VCaP (cell line): Measurements from ENCODE around the gene NLK.
A peak's percentile ranks its signal among the peaks of the same experiment; 100 is the strongest.
"Not testable (repeated sequence)": the region's sequence is repeated elsewhere in the genome, so short reads cannot be mapped to it uniquely, and the experiment has no call there.

ENCODE experiments used
- H3K27ac ChIP-seq: fragments of 450-650 bp; 2 replicates; pipeline ENCODE4 v1.5.1; 2017
- CTCF ChIP-seq: fragments of 450-650 bp; conservative IDR thresholded peaks from 2 replicates; pipeline ENCODE4 v1.5.1; 2017; ENCODE audit warnings: mild to moderate bottlenecking, moderate library complexity

The NLK gene

GRCh38 chr17:28232966-28233870, 190.7 kb downstream of the NLK start:
- TF ChIP-seq CTCF: peak; percentile 87
- H3K27ac ChIP-seq: peak overlapping the region; percentile 84

DNA sequence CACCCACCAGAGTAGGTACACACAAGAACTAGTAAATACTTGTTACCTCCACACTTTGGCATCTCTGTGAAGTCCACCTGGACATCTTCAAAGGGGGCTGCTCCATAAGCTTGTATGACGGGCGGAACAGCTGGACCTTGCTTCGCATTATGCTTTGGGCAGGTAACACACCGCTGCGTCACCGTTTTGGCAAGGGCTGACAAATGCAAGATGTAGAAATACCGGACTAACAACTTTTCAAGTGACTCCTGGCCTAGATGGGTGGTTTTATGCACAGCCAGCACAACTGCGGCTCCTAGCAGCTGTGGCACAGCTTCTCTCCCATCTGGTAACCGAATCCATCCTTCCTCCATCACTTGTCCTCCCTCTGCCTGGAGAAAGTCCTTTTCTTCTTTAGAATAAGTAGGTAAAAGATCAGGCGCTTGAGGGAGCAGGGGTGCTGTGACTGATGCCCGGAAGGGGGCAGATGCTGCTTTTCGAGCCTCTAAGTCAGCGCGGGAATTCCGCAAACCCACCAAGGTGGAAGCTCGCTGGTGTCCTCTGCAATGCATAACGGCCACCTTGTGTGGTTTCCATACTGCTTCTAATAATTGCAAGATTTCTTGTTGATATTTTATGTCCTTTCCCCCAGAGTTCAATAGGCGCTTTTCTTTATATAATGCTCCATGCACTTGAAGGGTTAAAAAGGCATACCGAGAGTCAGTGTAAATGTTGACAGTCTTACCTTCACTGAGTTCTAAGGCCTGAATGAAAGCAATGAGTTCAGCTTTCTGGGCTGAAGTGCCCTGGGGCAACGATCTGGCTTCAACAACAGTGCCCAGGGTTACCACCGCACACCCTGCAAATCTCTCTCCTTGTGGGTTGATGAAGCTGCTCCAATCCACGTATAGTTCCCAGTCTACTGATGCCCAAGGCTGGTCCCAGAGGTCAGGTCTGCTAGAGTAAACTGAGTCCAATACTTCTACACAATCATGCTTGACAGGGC, 191.7 kb downstream of the NLK start:
- H3K27ac ChIP-seq: peak overlapping the region; percentile 84

GRCh38 chr17:28235066-28235700, 192.7 kb downstream of the NLK start:
- H3K27ac ChIP-seq: peak overlapping the region; percentile 84

DNA sequence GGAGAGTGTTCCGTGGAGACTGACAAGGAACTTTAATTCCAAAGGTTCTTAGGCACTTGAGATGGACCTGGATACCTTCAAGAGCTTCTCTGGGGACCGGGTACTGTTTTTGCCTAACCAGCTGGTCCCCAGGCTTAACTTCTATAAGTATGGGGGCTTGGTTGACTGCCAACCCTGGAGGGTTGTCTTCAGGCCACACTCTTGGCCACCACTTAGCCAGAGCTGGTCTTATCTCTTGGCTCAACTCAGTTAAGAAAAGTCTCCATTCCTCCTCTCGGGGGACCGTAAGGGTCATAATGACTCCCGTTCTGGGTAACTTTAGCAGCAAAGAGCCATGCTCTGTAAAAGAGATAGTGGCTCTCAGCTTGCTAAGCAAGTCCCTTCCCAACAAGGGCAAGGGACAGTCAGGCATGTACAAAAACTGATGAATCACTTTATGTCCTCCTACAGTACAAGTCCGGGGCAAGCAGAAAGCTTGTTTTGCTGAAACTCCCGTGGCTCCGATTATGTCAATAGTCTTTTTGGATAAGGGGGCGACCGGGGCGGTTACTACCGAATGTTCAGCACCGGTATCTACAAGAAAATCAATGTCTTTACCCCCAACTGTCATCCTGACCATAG, 193.7 kb downstream of the NLK start:
- not testable (repeated sequence) for H3K27ac ChIP-seq

- peak; percentile 52 for TF ChIP-seq CTCF
- H3K27ac ChIP-seq: not testable (repeated sequence)
Observed at GRCh38 chr17:28238547-28239270, 196.2 kb downstream of the NLK start.

DNA sequence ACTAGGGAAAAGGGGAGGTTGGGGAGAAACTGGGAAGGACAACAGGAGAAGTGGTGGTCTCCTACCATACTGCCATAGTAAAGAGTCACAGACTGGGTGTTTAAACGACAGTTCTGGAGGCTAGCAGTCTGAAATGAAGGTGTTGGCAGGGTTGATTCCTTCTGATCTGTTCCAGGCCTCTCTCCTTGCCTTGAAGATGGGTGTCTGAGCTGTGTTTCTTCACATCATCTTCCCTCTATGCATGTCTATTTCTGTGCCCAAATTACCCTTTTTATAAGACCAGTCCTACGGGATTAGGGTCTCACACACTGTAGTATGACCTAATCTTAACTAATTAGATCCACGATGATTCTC, 196.8 kb downstream of the NLK start:
- TF ChIP-seq CTCF: 0 out of 2 replicates have a peak, but pooled peaks have one; percentile 18
- no peak overlapping the region for H3K27ac ChIP-seq

GRCh38 chr17:28240688-28241340, 198.3 kb downstream of the NLK start:
- no peak for TF ChIP-seq CTCF
- no peak overlapping the region for H3K27ac ChIP-seq

DNA sequence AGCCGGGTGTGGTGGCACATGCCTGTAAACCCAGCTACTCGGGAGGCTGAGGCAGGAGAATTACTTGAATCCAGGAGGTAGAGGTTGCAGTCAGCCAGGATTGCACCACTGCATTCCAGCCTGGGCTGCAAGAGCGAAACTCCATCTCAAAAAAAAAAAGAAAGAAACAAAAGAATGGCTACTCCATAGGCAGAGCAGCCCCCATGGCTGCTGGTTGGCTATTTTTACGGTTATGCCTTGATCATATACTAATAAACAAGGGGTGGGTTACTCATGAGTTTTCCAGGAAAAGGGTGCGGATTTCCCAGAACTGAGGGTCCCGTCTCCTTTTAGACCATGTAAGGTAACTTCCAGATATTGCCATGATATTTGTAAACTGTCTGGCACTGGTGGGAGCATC, 200.3 kb downstream of the NLK start:
- TF ChIP-seq CTCF: no peak

GRCh38 chr17:28243268-28243667, 200.8 kb downstream of the NLK start:
- H3K27ac ChIP-seq: not testable (repeated sequence)

More for the DNA sequence above, 200.3 kb downstream of the NLK start:
- no peak overlapping the region for H3K27ac ChIP-seq
